Right lobe of liver (tissue), 6 donors: ENCODE data around the gene B3GALT6. TPM values are rescaled to one million over a fixed set of nuclear protein-coding genes. Genes with fewer than 3 reads are reported as not detected.
A peak's percentile ranks its signal among the peaks of the same experiment; 100 is the strongest.

ENCODE experiments used
- ATAC-seq, 4 donors: fragments of 200-7000 bp; cut with Tn5 transposase; one replicate each; pipeline ENCODE4 v1.9.1; 2020; ENCODE audit warnings: mild to moderate bottlenecking in 4 of 4, moderate library complexity in 4 of 4
- DNase-seq, 3 donors: peaks; one replicate each; pipeline ENCODE4 v3.0.0-alpha.2; 2020
- H3K27ac ChIP-seq, 3 donors: fragments of 200-600 bp; one replicate each; pipeline ENCODE4 v1.8.0; 2022
- H3K27me3 ChIP-seq, 2 donors: fragments of 200-600 bp; one replicate each; pipeline ENCODE4 v1.8.0; 2022
- H3K36me3 ChIP-seq, 4 donors: fragments of 200-600 bp; sonication (generic) in 1 of 4; one replicate each; pipeline versions ENCODE4 v1.5.1 to v1.8.0; 2017 to 2022; ENCODE audit warnings: control low read depth in 1 of 4
- H3K4me1 ChIP-seq, 4 donors: fragments of 200-600 bp; sonication (generic) in 1 of 4; one replicate each; pipeline versions ENCODE4 v1.5.1 to v1.8.0; 2017 to 2022; ENCODE audit warnings: control low read depth in 1 of 4
- H3K4me3 ChIP-seq, 3 donors: fragments of 200-600 bp; one replicate each; pipeline ENCODE4 v1.8.0; 2022
- H3K9me3 ChIP-seq, 4 donors: fragments of 200-600 bp; sonication (generic) in 1 of 4; one replicate each; pipeline versions ENCODE4 v1.5.1 to v1.8.0; 2017 to 2022; ENCODE audit warnings: control low read depth in 1 of 4
- CTCF ChIP-seq, 4 donors: fragments of 200-600 bp in 3 of 4; fragments of 450-650 bp in 1 of 4; IDR thresholded peaks; one replicate each; pipeline versions ENCODE4 v1.5.1 to v1.8.0; 2016 to 2022; ENCODE audit warnings: antibody characterized with exemption in 4 of 4, mild to moderate bottlenecking in 2 of 4
- POLR2A ChIP-seq: fragments of 450-650 bp; IDR thresholded peaks from one replicate; pipeline ENCODE4 v1.6.1; 2017; ENCODE audit warnings: antibody characterized with exemption, mild to moderate bottlenecking
- WGBS: methylation state at CpG from one replicate; pipeline ENCODE4 v1.1.6; 2018; ENCODE audit warnings: low coverage, low lambda C conversion rate; ENCODE audit not compliant: insufficient coverage; ENCODE audit errors: missing lambda C conversion rate; 5-methylcytosine and 5-hydroxymethylcytosine counted together
- intact Hi-C, 2 donors: fragments of 100-400 bp; cut with DNase I; formaldehyde crosslinking; loops; one replicate each; pipeline versions ENCODE4 v1.11.2 to v1.14.1; 2022
- total RNA-seq, 6 experiments: library from RNA; depleted of rRNA in 2 of 6; stranded (reverse); fragments of >200 nt in 2 of 6; fragmentation: NEBNext Ultra II Directional in 3 of 6; extraction: Animal tissue kit (Norgen Biotek cat#: 25700) in 3 of 6; gene quantifications; one replicate each; pipeline versions ENCODE4 v1.1.0 to v1.2.4, GENCODE V29; 2016 to 2023
- donor health status: DM: no; HTN: yes; CAD: no.
- donor health status: DM: no; HTN: no; CAD: no.
- donor health status: DM: no; HTN: no; CAD: no.
- donor health status: DM: no; HTN: yes; CAD: no.
- donor health status: DM: no; HTN: yes; CAD: no.

The B3GALT6 gene
- total RNA-seq, 6 experiments from 2014 or later = 6.3 to 14.3 (median 7.8) TPM

- WGBS = 92% methylated on average over 6 of the region's 21 CpGs
- Histone ChIP-seq H3K36me3 (peaks cover 0 to 66% (median 11%) of the 10 kb centered on the region in 4 donors), H3K9me3 (no peaks in the 10 kb centered on the region), H3K4me1 (no peaks in the 10 kb centered on the region), H3K4me3 (no peak overlapping the region), H3K27ac (no peak overlapping the region), H3K27me3 (no peaks in the 10 kb centered on the region)
- TF ChIP-seq CTCF (IDR thresholded peaks at IDR 0.05) = no peak
- TF ChIP-seq POLR2A = no peak
- DNase-seq = no peak
- no peak for ATAC-seq
- intact Hi-C loops = no loop called here
Measured at GRCh38 chr1:1223891-1224290, 8.1 kb upstream of the B3GALT6 start.

GRCh38 chr1:1225238-1225845, 6.7 kb upstream of the B3GALT6 start:
- TF ChIP-seq CTCF (IDR thresholded peaks at IDR 0.05) (no peak), POLR2A (no peak)
- ATAC-seq (peak in 1 of 4 donors; percentile 5), DNase-seq (no peak)
- WGBS = 95% methylated on average over 4 of the region's 34 CpGs
- H3K4me3 ChIP-seq = no peak overlapping the region
- no peaks in the 10 kb centered on the region for H3K27me3 ChIP-seq
- H3K9me3 ChIP-seq = no peaks in the 10 kb centered on the region
- H3K27ac ChIP-seq = no peak overlapping the region
- H3K36me3 ChIP-seq = peaks cover 0 to 66% (median 11%) of the 10 kb centered on the region in 4 donors
- peaks cover 0 to 9% (median 3%) of the 10 kb centered on the region in 4 donors for H3K4me1 ChIP-seq
- intact Hi-C loops = loop anchor here in 1 of 2 donors (5.0 kb wide), 1 partner anchor 98 kb away; no protein-coding TSS in a partner anchor

GRCh38 chr1:1225913-1226312, 6.1 kb upstream of the B3GALT6 start:
- intact Hi-C loops = loop anchor here in 1 of 2 donors (5.0 kb wide), 1 partner anchor 99 kb away; no protein-coding TSS in a partner anchor
- H3K27me3 ChIP-seq = no peaks in the 10 kb centered on the region
- WGBS = 50% methylated on average over 1 of the region's 18 CpGs
- H3K9me3 ChIP-seq = no peaks in the 10 kb centered on the region
- H3K36me3 ChIP-seq = peaks cover 0 to 60% (median 11%) of the 10 kb centered on the region in 4 donors
- no peak overlapping the region for H3K27ac ChIP-seq
- DNase-seq (no peak), ATAC-seq (no peak)
- H3K4me1 ChIP-seq = peaks cover 0 to 14% (median 6%) of the 10 kb centered on the region in 4 donors
- H3K4me3 ChIP-seq = no peak overlapping the region
- TF ChIP-seq CTCF (IDR thresholded peaks at IDR 0.05) (no peak), POLR2A (no peak)

- intact Hi-C loops = loop anchor here in 1 of 2 donors (5.0 kb wide), 1 partner anchor 99 kb away; no protein-coding TSS in a partner anchor
- H3K4me3 ChIP-seq = no peak overlapping the region
- no peaks in the 10 kb centered on the region for H3K9me3 ChIP-seq
- no peaks in the 10 kb centered on the region for H3K27me3 ChIP-seq
- DNase-seq (no peak), ATAC-seq (no peak)
- peaks cover 0 to 14% (median 7%) of the 10 kb centered on the region in 4 donors for H3K4me1 ChIP-seq
- H3K36me3 ChIP-seq = peaks cover 0 to 51% (median 8%) of the 10 kb centered on the region in 4 donors
- TF ChIP-seq CTCF (IDR thresholded peaks at IDR 0.05) = no peak
- no peak for TF ChIP-seq POLR2A
- WGBS = 95% methylated on average over 19 of the region's 44 CpGs
- H3K27ac ChIP-seq = no peak overlapping the region
Measured at GRCh38 chr1:1226566-1227362, 5.3 kb upstream of the B3GALT6 start.
